Astrocyte of the cerebellum (primary cell): ENCODE measurements around the gene TAMALIN.

Experiments used
- DNase-seq: peaks from one replicate; pipeline ENCODE4 v3.0.0-alpha.2; 2011; ENCODE audit warnings: low read depth
- H3K4me3 ChIP-seq: 2 replicates; pipeline ENCODE4 v1.5.1; 2011; ENCODE audit warnings: mild to moderate bottlenecking, low read depth, low read length, moderate library complexity
- CTCF ChIP-seq: IDR thresholded peaks from 2 replicates; pipeline ENCODE4 v1.5.1; 2012; ENCODE audit warnings: low read length, low read depth, moderate library complexity, mild to moderate bottlenecking; ENCODE audit errors: missing control alignments
- in situ Hi-C: cut with HindIII; loops from 2 replicates; pipeline ENCODE4 v1.10.0; 2017; ENCODE audit warnings: low sequenced_read_pairs

TAMALIN gene

GRCh38 chr12:52045794-52046199 is 39.1 kb downstream of the TAMALIN start:
- TF ChIP-seq CTCF, result no peak
- H3K4me3 ChIP-seq, result no peak overlapping the region
- DNase-seq, result no peak
- in situ Hi-C loops, result no loop called here

GRCh38 chr12:52046859-52047258 is 40.1 kb downstream of the TAMALIN start:
- no peak for DNase-seq
- no peak for TF ChIP-seq CTCF
- in situ Hi-C loops, result no loop called here
- H3K4me3 ChIP-seq, result no peak overlapping the region

- no peak for TF ChIP-seq CTCF
- no peak for DNase-seq
- in situ Hi-C loops, result no loop called here
- H3K4me3 ChIP-seq, result no peak overlapping the region
These were observed 42.5 kb downstream of the TAMALIN start for GRCh38 chr12:52049286-52049685.

- H3K4me3 ChIP-seq, result no peak overlapping the region
- no peak for TF ChIP-seq CTCF
- in situ Hi-C loops, result no loop called here
- DNase-seq, result no peak
These were observed 42.9 kb downstream of the TAMALIN start for GRCh38 chr12:52049688-52050087.

- in situ Hi-C loops, result no loop called here
- no peak for TF ChIP-seq CTCF
- DNase-seq, result no peak
- peak overlapping the region; percentile 57 for H3K4me3 ChIP-seq
These were observed 43.5 kb downstream of the TAMALIN start for GRCh38 chr12:52050116-52050757.

GRCh38 chr12:52050758-52051541 is 44.2 kb downstream of the TAMALIN start, which contains the start of gene NR4A1:
Gene NR4A1, plus strand, starts transcription at chr12:52051442. Its CDS starts 2,887 bp downstream, at chr12:52054329.
- peak; percentile 84 for DNase-seq

More at GRCh38 chr12:52050758-52051541, 44.2 kb downstream of the TAMALIN start, which contains the start of gene NR4A1:
- in situ Hi-C loops, result no loop called here
- H3K4me3 ChIP-seq, result peak within 1 kb of the TSS; percentile 57
- TF ChIP-seq CTCF, result no peak
